SK-N-SH treated with all-trans-retinoic acid at 6 μM for 48 hours (cell line): ENCODE results near the gene WBP1L.

ENCODE experiments used
- BACH2 ChIP-seq: fragments of 250-450 bp; sonication (Bioruptor Pico); IDR thresholded peaks from 2 replicates; pipeline ENCODE4 v1.9.0; 2021; ENCODE audit warnings: mild to moderate bottlenecking, borderline replicate concordance
- ZC3H10 ChIP-seq: fragments of 250-450 bp; sonication (Bioruptor Pico); IDR thresholded peaks from 2 replicates; pipeline ENCODE4 v1.5.1; 2021; ENCODE audit warnings: mild to moderate bottlenecking, moderate library complexity
- ZNF8 ChIP-seq: fragments of 450-650 bp; formaldehyde crosslinking; IDR thresholded peaks from 2 replicates; pipeline ENCODE4 v1.5.0; 2020; ENCODE audit warnings: mild to moderate bottlenecking, moderate library complexity
- TF ChIP-seq, protein P1 (sequence below): fragments of 250-450 bp; sonication (Bioruptor Pico); IDR thresholded peaks from 2 replicates; pipeline ENCODE4 v1.5.0; 2020; ENCODE audit warnings: mild to moderate bottlenecking, moderate library complexity

DNA sequence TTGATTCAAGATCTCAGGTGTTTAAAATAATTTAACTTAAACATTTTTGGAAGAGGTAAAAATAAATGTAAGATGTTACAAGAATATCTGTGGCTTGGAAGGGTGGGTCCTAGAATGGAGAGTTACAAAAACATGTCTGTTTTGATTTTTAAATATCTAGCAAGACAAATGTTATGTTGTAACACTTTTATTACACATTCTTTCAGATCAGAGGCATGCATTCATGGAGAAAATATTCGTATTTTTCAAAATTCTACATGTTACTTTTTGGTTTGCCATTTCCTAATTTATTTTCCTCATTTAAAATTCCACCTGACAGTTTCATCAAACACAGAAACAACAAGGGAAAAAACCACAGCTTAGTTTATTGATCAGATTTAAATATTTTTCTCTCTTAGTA, 10.0 kb downstream of the WBP1L start:
- TF ChIP-seq BACH2, result no peak
- no peak for TF ChIP-seq ZC3H10 (CRISPR knock-in tag)
- TF ChIP-seq ZNF8 (CRISPR knock-in tag), result no peak
- TF ChIP-seq, protein P1, sequence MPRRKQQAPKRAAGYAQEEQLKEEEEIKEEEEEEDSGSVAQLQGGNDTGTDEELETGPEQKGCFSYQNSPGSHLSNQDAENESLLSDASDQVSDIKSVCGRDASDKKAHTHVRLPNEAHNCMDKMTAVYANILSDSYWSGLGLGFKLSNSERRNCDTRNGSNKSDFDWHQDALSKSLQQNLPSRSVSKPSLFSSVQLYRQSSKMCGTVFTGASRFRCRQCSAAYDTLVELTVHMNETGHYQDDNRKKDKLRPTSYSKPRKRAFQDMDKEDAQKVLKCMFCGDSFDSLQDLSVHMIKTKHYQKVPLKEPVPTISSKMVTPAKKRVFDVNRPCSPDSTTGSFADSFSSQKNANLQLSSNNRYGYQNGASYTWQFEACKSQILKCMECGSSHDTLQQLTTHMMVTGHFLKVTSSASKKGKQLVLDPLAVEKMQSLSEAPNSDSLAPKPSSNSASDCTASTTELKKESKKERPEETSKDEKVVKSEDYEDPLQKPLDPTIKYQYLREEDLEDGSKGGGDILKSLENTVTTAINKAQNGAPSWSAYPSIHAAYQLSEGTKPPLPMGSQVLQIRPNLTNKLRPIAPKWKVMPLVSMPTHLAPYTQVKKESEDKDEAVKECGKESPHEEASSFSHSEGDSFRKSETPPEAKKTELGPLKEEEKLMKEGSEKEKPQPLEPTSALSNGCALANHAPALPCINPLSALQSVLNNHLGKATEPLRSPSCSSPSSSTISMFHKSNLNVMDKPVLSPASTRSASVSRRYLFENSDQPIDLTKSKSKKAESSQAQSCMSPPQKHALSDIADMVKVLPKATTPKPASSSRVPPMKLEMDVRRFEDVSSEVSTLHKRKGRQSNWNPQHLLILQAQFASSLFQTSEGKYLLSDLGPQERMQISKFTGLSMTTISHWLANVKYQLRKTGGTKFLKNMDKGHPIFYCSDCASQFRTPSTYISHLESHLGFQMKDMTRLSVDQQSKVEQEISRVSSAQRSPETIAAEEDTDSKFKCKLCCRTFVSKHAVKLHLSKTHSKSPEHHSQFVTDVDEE (CRISPR knock-in tag), result no peak
